HG02588 (cell line): ENCODE results near the gene ZYX.
"Not testable (repeated sequence)": the region's sequence is repeated elsewhere in the genome, so short reads cannot be mapped to it uniquely, and the experiment has no call there.

Source experiments
- ATAC-seq: cut with Tn5 transposase; IDR thresholded peaks from one replicate; pipeline ENCODE4 v1.9.1; 2021; ENCODE audit warnings: mild to moderate bottlenecking, moderate library complexity; ENCODE audit not compliant: unreplicated experiment

Gene ZYX

GRCh38 chr7:143396625-143397556 is 15.7 kb downstream of the ZYX start:
- ATAC-seq: no peak

GRCh38 chr7:143397710-143398530 is 16.8 kb downstream of the ZYX start:
- no peak for ATAC-seq

- no peak for ATAC-seq
Observed at GRCh38 chr7:143398616-143399015, 17.5 kb downstream of the ZYX start.

- ATAC-seq: no peak
Observed at GRCh38 chr7:143399151-143399550, 18.0 kb downstream of the ZYX start.

GRCh38 chr7:143399642-143400041 is 18.5 kb downstream of the ZYX start:
- ATAC-seq: no peak

- ATAC-seq: no peak
Observed at GRCh38 chr7:143401265-143401664, 20.1 kb downstream of the ZYX start.

GRCh38 chr7:143402233-143402632 is 21.1 kb downstream of the ZYX start:
- ATAC-seq: not testable (repeated sequence)

- no peak for ATAC-seq
Observed at GRCh38 chr7:143405173-143406001, 24.2 kb downstream of the ZYX start.

- no peak for ATAC-seq
Observed at GRCh38 chr7:143406002-143406357, 24.8 kb downstream of the ZYX start.

- ATAC-seq: no peak
Observed at GRCh38 chr7:143407287-143408251, 26.4 kb downstream of the ZYX start.

GRCh38 chr7:143408252-143408685 is 27.1 kb downstream of the ZYX start:
- no peak for ATAC-seq

- ATAC-seq: no peak
Observed at GRCh38 chr7:143408686-143409561, 27.8 kb downstream of the ZYX start, which contains the start of gene EPHA1. TSS of gene EPHA1 (minus strand) at chr7:143408856. CDS start at chr7:143408805, 51 bp downstream.

- ATAC-seq: no peak
Observed at GRCh38 chr7:143410521-143411004, 29.4 kb downstream of the ZYX start.

GRCh38 chr7:143411976-143412708 is 31.0 kb downstream of the ZYX start:
- no peak for ATAC-seq

- ATAC-seq: no peak
Observed at GRCh38 chr7:143413123-143413522, 32.0 kb downstream of the ZYX start.

GRCh38 chr7:143415209-143415608 is 34.1 kb downstream of the ZYX start:
- not testable (repeated sequence) for ATAC-seq

- ATAC-seq: no peak
Observed at GRCh38 chr7:143415742-143416397, 34.7 kb downstream of the ZYX start.
